Keratinocyte (primary cell): ENCODE results near the gene DGKI. TPM values are rescaled to one million over a fixed set of nuclear protein-coding genes. Genes with fewer than 3 reads are reported as not detected.

Source experiments
- DNase-seq: peaks from one replicate; pipeline ENCODE4 v3.0.0-alpha.2; 2011; ENCODE audit warnings: low read depth, missing footprints, low spot score
- FAIRE-seq: peaks from 2 replicates; lab custom pipeline; 2011; peaks lifted over from hg19 to GRCh38; lab: Jason Lieb, UNC
- H2AFZ ChIP-seq: 2 replicates; pipeline ENCODE4 v1.6.0; 2012; ENCODE audit warnings: low read length, control low read depth, inconsistent platforms; ENCODE audit not compliant: control insufficient read depth
- H3K27ac ChIP-seq: 2 replicates; pipeline ENCODE4 v1.5.1; 2011; ENCODE audit warnings: low read length; ENCODE audit not compliant: control insufficient read depth, insufficient read depth
- H3K27me3 ChIP-seq: 3 replicates; pipeline ENCODE4 v1.6.0; 2011; ENCODE audit warnings: low read length; ENCODE audit not compliant: control insufficient read depth, insufficient read depth; ENCODE audit errors: extremely low read depth
- H3K36me3 ChIP-seq, 2 experiments: 2 replicates in 1 of 2; 3 replicates in 1 of 2; pipeline ENCODE4 v1.5.1; 2011; ENCODE audit warnings: low read length in 2 of 2, mild to moderate bottlenecking in 1 of 2; ENCODE audit not compliant: control insufficient read depth in 2 of 2, insufficient read depth in 2 of 2; ENCODE audit errors: extremely low read depth in 1 of 2
- H3K4me1 ChIP-seq: 3 replicates; pipeline ENCODE4 v1.5.1; 2011; ENCODE audit warnings: low read length; ENCODE audit not compliant: control insufficient read depth, insufficient read depth; ENCODE audit errors: extremely low read depth
- H3K4me2 ChIP-seq: 3 replicates; pipeline ENCODE4 v1.6.0; 2011; ENCODE audit warnings: low read depth, low read length; ENCODE audit not compliant: control insufficient read depth, insufficient read depth; ENCODE audit errors: extremely low read depth
- H3K4me3 ChIP-seq, 3 experiments: fragments of 200-600 bp in 1 of 3; sonication (generic) in 1 of 3; 2 replicates in 2 of 3; 3 replicates in 1 of 3; pipeline ENCODE4 v1.5.1; 2011 to 2016; ENCODE audit warnings: low read length in 3 of 3, mild to moderate bottlenecking in 3 of 3, control low read depth in 2 of 3, inconsistent platforms in 1 of 3, low read depth in 1 of 3, mixed read lengths in 1 of 3, mixed run types in 1 of 3, moderate library complexity in 1 of 3; ENCODE audit not compliant: control insufficient read depth in 2 of 3, insufficient read depth in 2 of 3; ENCODE audit errors: extremely low read depth in 1 of 3
- H3K79me2 ChIP-seq: 2 replicates; pipeline ENCODE4 v1.6.0; 2012; ENCODE audit warnings: low read length; ENCODE audit not compliant: control insufficient read depth, insufficient read depth
- H3K9ac ChIP-seq: 3 replicates; pipeline ENCODE4 v1.6.0; 2011; ENCODE audit warnings: low read length; ENCODE audit not compliant: control insufficient read depth, insufficient read depth; ENCODE audit errors: extremely low read depth
- H3K9me1 ChIP-seq: 3 replicates; pipeline ENCODE4 v1.6.0; 2011; ENCODE audit warnings: low read length; ENCODE audit not compliant: control insufficient read depth, insufficient read depth; ENCODE audit errors: extremely low read depth
- H3K9me3 ChIP-seq: 2 replicates; pipeline ENCODE4 v1.5.1; 2012; ENCODE audit warnings: low read depth, low read length; ENCODE audit not compliant: control insufficient read depth
- H4K20me1 ChIP-seq: 3 replicates; pipeline ENCODE4 v1.6.0; 2011; ENCODE audit warnings: low read length; ENCODE audit not compliant: control insufficient read depth, insufficient read depth; ENCODE audit errors: extremely low read depth
- EZH2 ChIP-seq: IDR thresholded peaks from one replicate; pipeline ENCODE4 v1.6.1; 2012; ENCODE audit warnings: inconsistent platforms, mild to moderate bottlenecking, low read length, moderate library complexity
- dilution Hi-C: fragments of 300-500 bp; cut with MboI; formaldehyde crosslinking; loops from one replicate; pipeline ENCODE4 v1.7.0; 2020; ENCODE audit warnings: low sequenced_read_pairs; ENCODE audit not compliant: extremely low pct_ligation_motif_present
- polyA plus RNA-seq, 5 experiments: library from polyadenylated mRNA; depleted of rRNA in 3 of 5; stranded (reverse) in 3 of 5; stranded (forward) in 1 of 5; unstranded in 1 of 5; fragments of >200 nt; gene quantifications; 1 replicate in 1 of 5; 2 replicates in 3 of 5; 3 replicates in 1 of 5; pipeline versions ENCODE4 v1.2.1 to v1.2.3, GENCODE V29; 2011 to 2012; ENCODE audit warnings: missing spikeins in 2 of 5, low read depth in 1 of 5, low replicate concordance in 1 of 5
- TF ChIP-seq, protein P1 (sequence below), 3 experiments: IDR thresholded peaks in 1 of 3; conservative IDR thresholded peaks in 1 of 3; optimal IDR thresholded peaks in 1 of 3; 2 replicates in 2 of 3; 3 replicates in 1 of 3; pipeline versions ENCODE3 to v1.5.1; 2011; ENCODE audit warnings: low read length in 3 of 3, mild to moderate bottlenecking in 3 of 3, moderate library complexity in 2 of 3, control low read depth in 1 of 3, inconsistent platforms in 1 of 3; ENCODE audit not compliant: insufficient read depth in 2 of 3; ENCODE audit errors: extremely low read depth in 1 of 3

The DGKI gene
- polyA plus RNA-seq, 1 donor (not counting 4 experiments of a cell fraction or from before 2014, with no cell fraction given) = 0.14 TPM

DNA sequence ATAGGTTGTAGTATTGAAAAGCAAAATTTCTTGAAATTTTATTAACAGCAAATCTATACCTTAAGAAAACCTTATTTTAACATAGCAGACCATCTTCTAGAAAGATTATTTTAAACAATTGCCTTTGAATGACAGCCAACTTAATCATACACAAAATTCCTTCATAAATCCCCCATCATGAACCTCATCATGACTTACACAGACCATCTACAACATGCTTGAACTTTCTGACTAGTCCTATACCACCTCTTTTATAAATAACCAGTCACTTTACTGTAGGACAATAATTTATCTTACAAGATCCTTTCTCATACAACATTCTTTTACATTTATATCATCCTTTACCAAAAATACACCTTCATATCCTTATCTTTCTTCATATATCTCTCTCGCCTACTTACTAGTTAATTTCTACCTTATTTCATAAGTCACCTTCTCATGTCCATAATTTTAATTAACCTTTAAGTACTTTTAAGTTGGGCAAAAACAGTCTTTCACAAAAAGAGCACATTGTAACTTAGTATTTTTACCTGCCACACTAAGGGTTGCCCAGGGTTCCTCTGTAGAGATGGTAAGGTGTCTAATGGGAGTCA is 486.6 kb downstream of the DGKI start:
- no peak overlapping the region for H3K27ac ChIP-seq
- DNase-seq (no peak), FAIRE-seq (no peak)
- H3K79me2 ChIP-seq = no peaks in the 10 kb centered on the region
- no peaks in the 10 kb centered on the region for H3K4me1 ChIP-seq
- no peaks in the 10 kb centered on the region for H3K27me3 ChIP-seq
- H3K4me2 ChIP-seq = no peak overlapping the region
- H3K4me3 ChIP-seq = no peak overlapping the region
- no peak overlapping the region for H2AFZ ChIP-seq
- dilution Hi-C loops = no loop called here
- H3K9me3 ChIP-seq = no peaks in the 10 kb centered on the region
- no peak for TF ChIP-seq EZH2
- TF ChIP-seq, protein P1, sequence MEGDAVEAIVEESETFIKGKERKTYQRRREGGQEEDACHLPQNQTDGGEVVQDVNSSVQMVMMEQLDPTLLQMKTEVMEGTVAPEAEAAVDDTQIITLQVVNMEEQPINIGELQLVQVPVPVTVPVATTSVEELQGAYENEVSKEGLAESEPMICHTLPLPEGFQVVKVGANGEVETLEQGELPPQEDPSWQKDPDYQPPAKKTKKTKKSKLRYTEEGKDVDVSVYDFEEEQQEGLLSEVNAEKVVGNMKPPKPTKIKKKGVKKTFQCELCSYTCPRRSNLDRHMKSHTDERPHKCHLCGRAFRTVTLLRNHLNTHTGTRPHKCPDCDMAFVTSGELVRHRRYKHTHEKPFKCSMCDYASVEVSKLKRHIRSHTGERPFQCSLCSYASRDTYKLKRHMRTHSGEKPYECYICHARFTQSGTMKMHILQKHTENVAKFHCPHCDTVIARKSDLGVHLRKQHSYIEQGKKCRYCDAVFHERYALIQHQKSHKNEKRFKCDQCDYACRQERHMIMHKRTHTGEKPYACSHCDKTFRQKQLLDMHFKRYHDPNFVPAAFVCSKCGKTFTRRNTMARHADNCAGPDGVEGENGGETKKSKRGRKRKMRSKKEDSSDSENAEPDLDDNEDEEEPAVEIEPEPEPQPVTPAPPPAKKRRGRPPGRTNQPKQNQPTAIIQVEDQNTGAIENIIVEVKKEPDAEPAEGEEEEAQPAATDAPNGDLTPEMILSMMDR (optimal IDR thresholded peaks at IDR 0.05 in 1 of 3, IDR thresholded peaks at IDR 0.05 in 1 of 3, conservative IDR thresholded peaks at IDR 0.05 in 1 of 3; ENCODE audit: extremely low read depth in 1 of 3, insufficient read depth in 2 of 3, low read length in 3 of 3) = no peak
- no peak overlapping the region for H3K9ac ChIP-seq
- H3K36me3 ChIP-seq = no peaks in the 10 kb centered on the region
- H4K20me1 ChIP-seq = no peaks in the 10 kb centered on the region
- H3K9me1 ChIP-seq = no peaks in the 10 kb centered on the region

DNA sequence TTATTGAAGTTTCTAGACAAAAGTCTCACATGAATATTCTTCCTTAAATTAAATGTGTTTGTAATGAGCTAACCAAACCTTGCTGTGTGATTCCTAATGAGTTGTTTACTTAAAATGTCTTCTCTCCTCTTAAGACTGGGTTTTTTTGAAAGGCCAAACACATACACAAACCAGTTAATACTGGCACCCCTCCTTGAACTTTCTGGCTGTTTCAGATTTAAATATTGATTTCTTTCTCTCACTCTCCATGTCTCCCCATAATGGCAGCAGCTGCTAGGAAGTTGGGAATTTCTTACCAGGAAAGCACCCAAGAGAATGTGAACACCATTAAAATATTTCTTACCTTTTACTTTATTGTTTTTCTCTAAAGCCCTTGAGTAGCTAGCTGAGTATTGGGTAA is 491.8 kb downstream of the DGKI start:
- Histone ChIP-seq H4K20me1 (no peaks in the 10 kb centered on the region), H3K9me1 (no peaks in the 10 kb centered on the region), H2AFZ (no peak overlapping the region), H3K27me3 (no peaks in the 10 kb centered on the region), H3K9me3 (no peaks in the 10 kb centered on the region), H3K27ac (no peak overlapping the region), H3K36me3 (no peaks in the 10 kb centered on the region), H3K9ac (no peak overlapping the region), H3K4me2 (no peak overlapping the region), H3K4me1 (no peaks in the 10 kb centered on the region), H3K4me3 (no peak overlapping the region), H3K79me2 (no peaks in the 10 kb centered on the region)
- no peak for FAIRE-seq
- dilution Hi-C loops = no loop called here
- no peak for DNase-seq
- no peak for TF ChIP-seq EZH2
- TF ChIP-seq, protein P1 (optimal IDR thresholded peaks at IDR 0.05 in 1 of 3, IDR thresholded peaks at IDR 0.05 in 1 of 3, conservative IDR thresholded peaks at IDR 0.05 in 1 of 3; ENCODE audit: extremely low read depth in 1 of 3, insufficient read depth in 2 of 3, low read length in 3 of 3) = no peak
